Measurements from ENCODE around the gene SPAG17.

GRCh38 chr1:118047006-118047649 lies 137.9 kb downstream of the SPAG17 start:
- TF ChIP-seq, protein P1, sequence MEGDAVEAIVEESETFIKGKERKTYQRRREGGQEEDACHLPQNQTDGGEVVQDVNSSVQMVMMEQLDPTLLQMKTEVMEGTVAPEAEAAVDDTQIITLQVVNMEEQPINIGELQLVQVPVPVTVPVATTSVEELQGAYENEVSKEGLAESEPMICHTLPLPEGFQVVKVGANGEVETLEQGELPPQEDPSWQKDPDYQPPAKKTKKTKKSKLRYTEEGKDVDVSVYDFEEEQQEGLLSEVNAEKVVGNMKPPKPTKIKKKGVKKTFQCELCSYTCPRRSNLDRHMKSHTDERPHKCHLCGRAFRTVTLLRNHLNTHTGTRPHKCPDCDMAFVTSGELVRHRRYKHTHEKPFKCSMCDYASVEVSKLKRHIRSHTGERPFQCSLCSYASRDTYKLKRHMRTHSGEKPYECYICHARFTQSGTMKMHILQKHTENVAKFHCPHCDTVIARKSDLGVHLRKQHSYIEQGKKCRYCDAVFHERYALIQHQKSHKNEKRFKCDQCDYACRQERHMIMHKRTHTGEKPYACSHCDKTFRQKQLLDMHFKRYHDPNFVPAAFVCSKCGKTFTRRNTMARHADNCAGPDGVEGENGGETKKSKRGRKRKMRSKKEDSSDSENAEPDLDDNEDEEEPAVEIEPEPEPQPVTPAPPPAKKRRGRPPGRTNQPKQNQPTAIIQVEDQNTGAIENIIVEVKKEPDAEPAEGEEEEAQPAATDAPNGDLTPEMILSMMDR (IDR thresholded peaks at IDR 0.05; ENCODE audit: insufficient read depth, low read length, poor library complexity, severe bottlenecking) = no peak
- TF ChIP-seq EZH2phosphoT487 (conservative IDR thresholded peaks at IDR 0.05; ENCODE audit: low read length) = no peak
